ENCODE results near the gene GPR143.
"Not testable (repeated sequence)": the region's sequence is repeated elsewhere in the genome, so short reads cannot be mapped to it uniquely, and the experiment has no call there.

Gene GPR143

GRCh38 chrX:9765737-9766097, at the start of gene GPR143:
Gene GPR143 (minus strand): TSS chrX:9765847. CDS start chrX:9765817, 30 bp downstream.
- Mint-ChIP-seq H3K9me3 (no peaks in the 10 kb centered on the region), H3K4me1 (no peaks in the 10 kb centered on the region), H3K27me3 (peaks cover 11% of the 10 kb centered on the region), H3K36me3 (no peaks in the 10 kb centered on the region), H3K4me3 (no peak within 1 kb of the TSS), H3K27ac (no peak within 1 kb of the TSS)
- DNase-seq (ENCODE audit: low spot score in 2 of 2) (no peak), ATAC-seq (ENCODE audit: low read depth) (no peak)

GRCh38 chrX:9811086-9811485, 45.4 kb upstream of the GPR143 start:
- ATAC-seq (ENCODE audit: low read depth); H3K4me1 Mint-ChIP-seq; H3K4me3 Mint-ChIP-seq; H3K27ac Mint-ChIP-seq; H3K27me3 Mint-ChIP-seq; DNase-seq (ENCODE audit: low spot score in 2 of 2); H3K36me3 Mint-ChIP-seq; H3K9me3 Mint-ChIP-seq: not testable (repeated sequence)

- not testable (repeated sequence) for DNase-seq (ENCODE audit: low spot score in 2 of 2); H3K27ac Mint-ChIP-seq; ATAC-seq (ENCODE audit: low read depth); H3K9me3 Mint-ChIP-seq; H3K36me3 Mint-ChIP-seq; H3K27me3 Mint-ChIP-seq; H3K4me3 Mint-ChIP-seq; H3K4me1 Mint-ChIP-seq
Observed at GRCh38 chrX:9809876-9810275, 44.2 kb upstream of the GPR143 start.

- Mint-ChIP-seq H3K4me3 (no peak overlapping the region), H3K36me3 (no peaks in the 10 kb centered on the region), H3K27me3 (no peaks in the 10 kb centered on the region), H3K9me3 (no peaks in the 10 kb centered on the region), H3K27ac (no peak overlapping the region), H3K4me1 (no peaks in the 10 kb centered on the region)
- DNase-seq (ENCODE audit: low spot score in 2 of 2) (no peak), ATAC-seq (ENCODE audit: low read depth) (no peak)
Observed at GRCh38 chrX:9807355-9808182, 41.9 kb upstream of the GPR143 start.

GRCh38 chrX:9805956-9806355, 40.3 kb upstream of the GPR143 start:
- H3K4me3 Mint-ChIP-seq = no peak overlapping the region

GRCh38 chrX:9804444-9804843, 38.8 kb upstream of the GPR143 start:
- H3K4me3 Mint-ChIP-seq = no peak overlapping the region
- peaks cover 6% of the 10 kb centered on the region for H3K36me3 Mint-ChIP-seq
- ATAC-seq (ENCODE audit: low read depth) = no peak
- no peak overlapping the region for H3K27ac Mint-ChIP-seq
- H3K4me1 Mint-ChIP-seq = no peaks in the 10 kb centered on the region
- peaks cover 6% of the 10 kb centered on the region for H3K9me3 Mint-ChIP-seq
- no peak for DNase-seq (ENCODE audit: low spot score in 2 of 2)
- H3K27me3 Mint-ChIP-seq = peaks cover 9% of the 10 kb centered on the region

More at GRCh38 chrX:9805956-9806355, 40.3 kb upstream of the GPR143 start:
- Mint-ChIP-seq H3K27me3 (no peaks in the 10 kb centered on the region), H3K36me3 (no peaks in the 10 kb centered on the region), H3K27ac (no peak overlapping the region), H3K9me3 (no peaks in the 10 kb centered on the region), H3K4me1 (no peaks in the 10 kb centered on the region)
- DNase-seq (ENCODE audit: low spot score in 2 of 2) = no peak
- no peak for ATAC-seq (ENCODE audit: low read depth)

GRCh38 chrX:9802737-9803136, 37.1 kb upstream of the GPR143 start:
- Mint-ChIP-seq H3K9me3 (peaks cover 7% of the 10 kb centered on the region), H3K4me1 (no peaks in the 10 kb centered on the region), H3K36me3 (peaks cover 6% of the 10 kb centered on the region), H3K27ac (no peak overlapping the region), H3K27me3 (peaks cover 11% of the 10 kb centered on the region), H3K4me3 (no peak overlapping the region)
- DNase-seq (ENCODE audit: low spot score in 2 of 2) (no peak), ATAC-seq (ENCODE audit: low read depth) (no peak)

- H3K9me3 Mint-ChIP-seq = peaks cover 14% of the 10 kb centered on the region
- no peak for DNase-seq (ENCODE audit: low spot score in 2 of 2)
- peaks cover 6% of the 10 kb centered on the region for H3K36me3 Mint-ChIP-seq
- ATAC-seq (ENCODE audit: low read depth) = no peak
- H3K4me1 Mint-ChIP-seq = no peaks in the 10 kb centered on the region
- no peak overlapping the region for H3K4me3 Mint-ChIP-seq
- H3K27me3 Mint-ChIP-seq = peaks cover 16% of the 10 kb centered on the region
- no peak overlapping the region for H3K27ac Mint-ChIP-seq
Observed at GRCh38 chrX:9797384-9798360, 32.0 kb upstream of the GPR143 start.

- ATAC-seq (ENCODE audit: low read depth) (no peak), DNase-seq (ENCODE audit: low spot score in 2 of 2) (no peak)
- Mint-ChIP-seq H3K4me3 (no peak overlapping the region), H3K9me3 (peaks cover 8% of the 10 kb centered on the region), H3K36me3 (peaks cover under 1% of the 10 kb centered on the region), H3K27me3 (peaks cover 8% of the 10 kb centered on the region), H3K4me1 (no peaks in the 10 kb centered on the region), H3K27ac (no peak overlapping the region)
Observed at GRCh38 chrX:9794495-9794894, 28.8 kb upstream of the GPR143 start.

GRCh38 chrX:9790866-9791265, 25.2 kb upstream of the GPR143 start:
- Mint-ChIP-seq H3K27me3 (peaks cover 1% of the 10 kb centered on the region), H3K9me3 (peaks cover 7% of the 10 kb centered on the region), H3K4me1 (no peaks in the 10 kb centered on the region), H3K27ac (no peak overlapping the region), H3K36me3 (no peaks in the 10 kb centered on the region), H3K4me3 (no peak overlapping the region)
- DNase-seq (ENCODE audit: low spot score in 2 of 2) (no peak), ATAC-seq (ENCODE audit: low read depth) (no peak)

GRCh38 chrX:9789555-9789954, 23.9 kb upstream of the GPR143 start:
- no peak overlapping the region for H3K27ac Mint-ChIP-seq
- H3K4me3 Mint-ChIP-seq = no peak overlapping the region
- no peak for DNase-seq (ENCODE audit: low spot score in 2 of 2)
- H3K36me3 Mint-ChIP-seq = no peaks in the 10 kb centered on the region
- peaks cover 1% of the 10 kb centered on the region for H3K27me3 Mint-ChIP-seq
- no peak for ATAC-seq (ENCODE audit: low read depth)
- no peaks in the 10 kb centered on the region for H3K4me1 Mint-ChIP-seq
- H3K9me3 Mint-ChIP-seq = no peaks in the 10 kb centered on the region

GRCh38 chrX:9788911-9789310, 23.3 kb upstream of the GPR143 start:
- no peaks in the 10 kb centered on the region for H3K27me3 Mint-ChIP-seq
- H3K36me3 Mint-ChIP-seq = no peaks in the 10 kb centered on the region
- no peak for DNase-seq (ENCODE audit: low spot score in 2 of 2)
- no peaks in the 10 kb centered on the region for H3K9me3 Mint-ChIP-seq
- H3K4me1 Mint-ChIP-seq = no peaks in the 10 kb centered on the region
- H3K27ac Mint-ChIP-seq = no peak overlapping the region
- no peak for ATAC-seq (ENCODE audit: low read depth)
- H3K4me3 Mint-ChIP-seq = no peak overlapping the region

- H3K36me3 Mint-ChIP-seq = no peaks in the 10 kb centered on the region
- H3K9me3 Mint-ChIP-seq = no peaks in the 10 kb centered on the region
- peak overlapping the region; percentile 51 for H3K4me3 Mint-ChIP-seq
- no peak overlapping the region for H3K27ac Mint-ChIP-seq
- ATAC-seq (ENCODE audit: low read depth) (no peak), DNase-seq (ENCODE audit: low spot score in 2 of 2) (no peak)
- H3K4me1 Mint-ChIP-seq = no peaks in the 10 kb centered on the region
- H3K27me3 Mint-ChIP-seq = no peaks in the 10 kb centered on the region
Observed at GRCh38 chrX:9786798-9787635, 21.4 kb upstream of the GPR143 start.

Measured in memory B cell (primary cell).